Right lung (tissue), 10 donors: ENCODE results near the gene HASPIN. TPM values are rescaled to one million over a fixed set of nuclear protein-coding genes. Genes with fewer than 3 reads are reported as not detected.

Experiments used
- DNase-seq, 2 donors: peaks; one replicate each; pipeline ENCODE4 v3.0.0-alpha.2; 2013
- long read RNA-seq, 8 donors: transcript quantifications; one replicate each; lab custom pipeline, GENCODE V29; 2026
- polyA plus RNA-seq, 5 donors: library from polyadenylated mRNA; unstranded; fragments of 120-200 nt; gene quantifications; one replicate each; pipeline versions ENCODE4 v1.2.1 to v1.2.3, GENCODE V29; 2013; ENCODE audit warnings: inconsistent platforms in 1 of 5, low replicate concordance in 1 of 5; ENCODE audit not compliant: insufficient read length in 5 of 5, insufficient read depth in 1 of 5

The HASPIN gene
- 1 to 10 TPM; 2.1 to 3.8 (median 2.5) TPM for polyA plus RNA-seq
- long read RNA-seq, donor 1, partial matches to known transcripts = 0 of 3 reads
- long read RNA-seq, donor 1, other reads (novel, unspliced or antisense) = 0 of 3 reads
- long read RNA-seq, donor 2, partial matches to known transcripts = 0 of 1 reads
- long read RNA-seq, donor 2, other reads (novel, unspliced or antisense) = 0 of 1 reads
- long read RNA-seq, donor 3, partial matches to known transcripts = 0 of 2 reads
- long read RNA-seq, donor 3, other reads (novel, unspliced or antisense) = 0 of 2 reads
- long read RNA-seq, donor 4, partial matches to known transcripts = 0 of 1 reads
- long read RNA-seq, donor 4, other reads (novel, unspliced or antisense) = 0 of 1 reads
- long read RNA-seq, donor 5, partial matches to known transcripts = 0 of 3 reads
- long read RNA-seq, donor 5, other reads (novel, unspliced or antisense) = 0 of 3 reads
- long read RNA-seq, donor 6, partial matches to known transcripts = 0 of 1 reads
- long read RNA-seq, donor 6, other reads (novel, unspliced or antisense) = 0 of 1 reads
- long read RNA-seq, donor 7 = 0 reads
- long read RNA-seq, donor 8, partial matches to known transcripts = 0 of 1 reads
- long read RNA-seq, donor 8, other reads (novel, unspliced or antisense) = 0 of 1 reads

DNA sequence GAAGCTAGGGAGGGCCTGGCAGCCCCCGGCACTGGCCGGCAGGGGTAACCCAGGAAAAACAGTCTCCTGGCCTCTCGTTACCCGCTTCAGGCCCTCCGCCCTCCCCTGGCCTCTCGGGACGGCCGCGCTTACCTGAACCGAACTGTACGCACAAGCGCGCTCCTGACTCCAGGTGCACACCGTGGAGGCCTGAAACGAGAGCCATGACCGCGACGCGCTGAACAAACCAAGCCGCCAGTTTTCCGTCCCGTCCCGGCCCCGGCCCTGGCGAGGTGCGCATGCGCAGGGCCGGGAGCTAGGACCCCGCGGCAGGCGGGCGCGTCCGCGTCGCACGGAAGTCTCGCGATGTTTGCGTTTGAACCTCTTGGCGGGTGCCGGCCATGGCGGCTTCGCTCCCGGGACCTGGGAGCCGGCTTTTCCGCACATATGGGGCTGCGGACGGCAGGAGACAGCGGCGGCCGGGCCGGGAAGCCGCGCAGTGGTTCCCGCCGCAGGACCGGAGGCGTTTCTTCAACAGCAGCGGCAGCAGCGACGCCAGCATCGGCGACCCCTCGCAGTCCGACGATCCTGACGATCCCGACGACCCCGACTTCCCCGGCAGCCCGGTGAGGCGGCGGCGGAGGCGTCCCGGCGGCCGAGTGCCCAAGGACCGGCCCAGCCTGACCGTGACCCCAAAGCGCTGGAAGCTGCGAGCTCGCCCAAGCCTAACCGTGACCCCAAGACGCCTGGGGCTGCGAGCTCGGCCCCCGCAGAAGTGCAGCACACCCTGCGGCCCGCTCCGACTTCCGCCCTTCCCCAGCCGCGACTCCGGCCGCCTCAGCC lies at the start of gene HASPIN:
HASPIN (plus strand) TSS at position 348 of the 822 bp plus-strand sequence; CDS start at position 381, 33 bp downstream.
- DNase-seq = peak; percentile 90 to 91

DNA sequence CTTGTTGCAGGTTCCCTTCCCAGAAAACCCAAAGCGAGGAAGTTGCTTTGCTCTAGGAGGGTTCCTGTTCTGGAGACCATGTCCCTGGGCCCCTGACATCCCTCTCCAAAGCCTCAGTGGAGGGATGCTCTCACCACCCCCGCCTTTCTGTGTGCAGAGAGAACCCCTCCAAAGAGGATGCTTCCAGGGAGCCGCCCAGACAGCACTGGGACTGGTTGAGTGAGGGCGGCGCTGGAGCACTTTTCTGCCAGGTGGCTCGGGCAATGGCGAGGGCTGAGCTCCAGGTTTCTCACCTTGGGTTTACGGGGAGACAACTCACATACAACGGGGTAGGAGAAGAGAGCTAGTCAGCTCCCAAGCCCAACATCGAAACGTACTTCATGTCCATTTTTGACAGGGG lies 47.8 kb upstream of the HASPIN start:
- no peak for DNase-seq

DNA sequence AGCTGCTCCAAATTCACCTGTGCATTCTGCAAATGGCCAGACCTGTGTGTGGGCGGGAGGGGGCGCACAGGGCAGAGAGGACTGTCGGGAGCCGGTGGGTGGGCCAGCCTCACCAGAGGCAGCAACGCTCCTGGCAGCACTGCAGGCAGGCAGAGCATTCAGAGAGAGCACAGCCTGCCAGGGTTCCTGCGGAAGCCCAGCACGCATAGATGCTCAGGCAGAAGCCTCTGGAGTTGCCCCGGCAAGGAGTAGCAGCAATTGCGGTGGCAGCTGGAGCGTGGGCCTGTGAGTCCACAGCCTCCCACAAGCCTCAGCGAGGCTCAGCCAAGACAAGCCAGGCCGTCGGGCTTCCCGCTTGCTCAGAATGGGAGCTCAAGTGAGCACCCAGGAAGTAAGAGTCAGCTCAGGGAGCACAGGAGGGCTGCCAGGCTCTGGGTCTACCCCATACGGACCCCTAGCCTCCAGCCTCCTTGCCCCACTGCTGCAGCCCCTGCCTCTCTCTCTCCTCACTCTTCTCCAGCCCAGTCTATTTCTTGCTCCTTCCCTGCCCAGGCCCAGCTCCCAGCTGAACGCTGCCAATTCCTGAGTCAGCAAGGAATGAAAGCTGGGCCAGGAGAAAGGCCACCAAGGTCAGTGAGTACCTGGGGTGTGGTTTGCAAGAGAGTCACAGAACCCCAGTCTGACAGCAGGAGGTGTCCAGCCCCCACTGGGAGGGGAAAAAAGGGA lies 45.4 kb upstream of the HASPIN start:
- DNase-seq = no peak

DNA sequence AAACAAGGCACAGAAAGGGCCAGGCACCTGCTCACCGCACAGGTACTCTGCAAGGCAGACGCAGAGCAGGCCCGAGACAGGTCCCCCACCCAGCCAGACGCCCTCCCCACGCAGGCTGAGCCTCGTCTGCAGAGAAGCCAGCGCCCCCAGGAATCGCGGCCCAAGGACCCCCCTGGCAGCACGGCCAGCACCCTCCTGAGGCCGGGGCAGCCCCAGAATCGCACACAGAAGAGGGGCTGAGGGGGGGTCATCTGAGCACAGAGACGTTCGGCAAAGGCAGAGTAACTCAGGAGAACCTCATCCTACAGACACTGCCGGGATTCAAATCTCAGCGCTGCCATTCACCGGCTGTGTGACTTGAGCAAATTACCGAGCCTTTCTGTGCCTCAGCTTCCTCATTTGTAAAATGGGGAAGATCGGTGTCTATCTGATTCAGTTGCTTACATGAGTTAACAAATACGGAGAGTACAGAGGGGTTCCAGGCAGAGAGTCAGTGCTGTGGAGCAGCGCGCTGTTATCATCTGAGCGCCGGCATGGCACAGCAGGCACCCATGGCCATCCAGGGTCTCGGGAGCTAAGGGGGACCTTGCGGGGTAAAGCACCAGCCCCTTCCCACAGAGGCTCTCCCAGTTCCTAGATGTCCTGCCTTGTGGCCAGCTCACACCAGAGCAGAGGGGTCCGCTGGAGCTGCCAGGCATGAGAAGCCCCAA lies 44.7 kb upstream of the HASPIN start:
- DNase-seq = no peak

DNA sequence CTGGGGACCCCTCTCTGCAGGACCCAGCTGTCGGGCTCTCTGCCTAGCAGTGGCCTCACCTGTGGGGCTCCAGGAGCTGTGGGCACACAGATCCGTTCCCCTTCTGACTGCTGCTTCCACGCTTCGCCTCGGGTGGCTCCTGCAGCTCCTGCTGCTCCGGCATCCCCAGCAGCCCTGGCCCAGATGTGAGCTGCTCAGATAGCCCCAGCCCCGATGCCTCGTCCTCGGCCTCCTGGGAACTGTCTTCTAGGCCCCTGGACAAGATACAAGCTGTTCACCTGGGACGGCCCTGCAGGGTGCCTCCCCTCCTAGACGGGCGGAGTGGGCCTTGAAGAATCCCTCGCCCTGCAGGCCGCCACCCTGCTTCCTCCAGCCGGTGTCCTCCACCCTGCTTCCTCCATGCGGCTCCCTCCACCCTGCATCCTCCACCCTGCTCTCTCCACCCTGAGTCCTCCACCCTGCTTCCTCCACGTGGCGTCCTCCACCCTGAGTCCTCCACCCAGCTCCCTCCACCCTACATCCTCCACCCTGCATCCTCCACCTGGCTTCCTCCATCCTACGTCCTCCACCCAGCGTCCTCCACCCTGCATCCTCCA lies 44.1 kb upstream of the HASPIN start:
- DNase-seq = no peak

DNA sequence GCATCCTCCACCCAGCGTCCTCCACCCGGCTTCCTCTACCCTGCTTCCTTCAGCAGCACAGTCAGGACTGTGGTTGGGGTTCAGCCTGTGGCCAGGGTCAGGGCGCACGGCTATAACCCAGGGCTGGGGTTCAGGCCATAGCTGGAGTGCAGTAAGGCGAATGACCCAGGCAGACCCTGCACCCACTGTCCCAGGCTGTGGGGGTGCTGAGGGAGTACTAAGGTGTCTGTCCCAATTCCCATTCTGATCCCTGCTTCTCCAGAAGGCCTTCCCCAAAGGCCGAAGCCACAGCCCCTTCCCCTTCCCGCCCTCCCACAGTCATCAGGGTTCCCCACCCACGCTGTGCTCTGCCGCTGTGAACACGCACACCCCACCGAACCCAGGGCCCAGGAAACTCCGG lies 42.6 kb upstream of the HASPIN start:
- no peak for DNase-seq

DNA sequence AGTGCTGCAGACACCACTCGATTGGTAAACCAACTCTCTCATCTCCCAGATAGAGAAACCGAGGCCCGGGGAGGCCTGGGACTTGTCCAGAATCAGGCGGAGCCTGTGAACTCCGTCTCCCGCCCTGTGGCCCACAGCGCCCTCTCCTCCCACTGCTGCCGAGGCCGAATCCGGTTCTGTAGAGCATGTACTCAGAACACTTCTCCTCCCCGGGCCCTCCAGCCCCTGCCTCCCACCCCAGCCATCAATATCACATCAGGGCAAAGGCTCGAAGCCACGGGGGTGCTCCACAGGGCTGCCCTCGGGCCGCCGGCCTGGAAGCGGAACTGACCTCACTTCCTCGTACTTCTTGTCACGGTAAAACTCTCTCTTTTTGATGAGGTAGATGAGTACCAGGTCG lies 42.1 kb upstream of the HASPIN start:
- DNase-seq = no peak

DNA sequence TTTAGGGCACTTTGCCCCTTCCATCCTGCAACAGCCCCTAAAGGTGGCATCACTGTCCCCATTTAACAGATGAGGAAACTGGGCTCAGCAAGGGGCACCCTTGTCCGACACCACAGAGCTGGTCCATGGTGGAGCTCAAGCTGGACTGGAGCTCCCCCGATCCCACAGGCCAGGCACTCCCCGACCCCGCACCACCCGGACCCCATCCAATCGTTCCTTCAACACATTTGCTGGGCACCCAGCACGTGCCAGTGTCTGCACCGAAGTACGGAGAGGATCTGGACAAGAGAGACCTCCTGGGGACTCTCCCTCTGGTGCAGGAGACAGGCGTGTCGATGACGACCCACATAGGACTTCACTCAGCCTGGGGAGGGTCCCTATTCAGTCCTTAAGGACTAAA lies 41.7 kb upstream of the HASPIN start:
- DNase-seq = no peak

DNA sequence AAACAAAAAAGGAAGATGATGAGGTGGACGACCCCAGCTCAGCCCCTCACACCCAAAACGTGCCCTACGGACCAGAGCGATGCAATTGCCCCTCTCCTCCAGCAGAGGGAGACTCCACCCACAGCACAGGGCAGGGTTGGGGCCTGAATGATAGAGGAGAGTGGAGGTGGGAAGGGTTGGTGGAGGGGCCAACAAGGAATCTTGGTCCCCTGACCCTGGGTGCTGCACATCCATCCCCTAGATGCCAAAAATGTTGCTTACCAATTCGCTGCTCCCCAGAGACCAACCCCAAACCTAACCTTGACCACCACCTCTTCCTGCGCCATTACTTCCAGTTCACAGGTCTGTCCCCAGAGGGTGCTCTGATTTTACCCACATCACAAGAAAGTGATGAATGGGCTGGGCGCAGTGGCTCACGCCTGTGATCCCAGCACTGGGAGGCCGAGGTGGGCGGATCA lies 40.6 kb upstream of the HASPIN start:
- no peak for DNase-seq

DNA sequence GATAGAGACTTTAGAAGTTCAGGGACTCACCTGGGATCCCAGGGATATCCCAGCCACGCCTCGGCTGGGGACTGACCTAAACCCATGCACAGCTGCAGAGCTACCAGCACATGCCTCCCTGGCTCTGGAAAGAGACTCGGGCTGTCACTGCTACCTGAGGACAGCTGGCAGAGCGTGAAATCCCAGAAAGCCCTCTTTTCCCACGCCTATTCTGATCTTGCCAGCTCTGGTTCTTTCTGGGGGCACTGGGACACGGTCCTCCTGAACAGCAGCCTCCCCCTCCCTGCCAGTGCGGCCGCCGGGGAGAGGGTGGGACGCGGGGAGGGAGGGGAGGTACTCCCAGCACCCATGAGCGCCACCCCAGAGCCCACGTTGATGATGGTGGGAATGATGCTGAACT lies 38.5 kb upstream of the HASPIN start:
- no peak for DNase-seq

DNA sequence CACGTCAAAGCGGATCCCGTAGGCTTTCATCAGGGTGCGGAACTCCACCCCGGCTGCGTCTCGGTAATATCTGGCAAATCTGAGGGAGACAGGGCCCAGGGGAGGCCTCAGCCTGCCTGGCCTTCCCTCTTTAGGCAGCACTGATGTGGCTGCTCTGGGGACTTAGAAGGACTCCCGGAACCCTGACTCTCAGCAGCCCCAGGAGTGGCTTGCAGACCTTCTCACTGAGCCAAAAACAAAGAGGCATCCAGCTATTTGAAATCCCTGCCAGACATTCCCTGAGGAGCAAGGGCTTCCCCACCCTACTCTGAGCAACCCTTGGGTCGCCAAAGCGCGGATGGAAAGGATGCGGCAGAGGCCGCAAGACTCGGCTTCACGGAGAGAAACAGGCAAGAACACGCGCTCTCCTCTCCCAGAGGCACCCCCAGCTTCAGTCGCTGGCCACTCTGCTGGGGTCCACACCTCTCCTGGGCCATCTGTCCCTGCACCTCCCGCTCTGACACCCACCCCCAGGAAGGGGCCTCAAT lies 35.6 kb upstream of the HASPIN start:
- no peak for DNase-seq

DNA sequence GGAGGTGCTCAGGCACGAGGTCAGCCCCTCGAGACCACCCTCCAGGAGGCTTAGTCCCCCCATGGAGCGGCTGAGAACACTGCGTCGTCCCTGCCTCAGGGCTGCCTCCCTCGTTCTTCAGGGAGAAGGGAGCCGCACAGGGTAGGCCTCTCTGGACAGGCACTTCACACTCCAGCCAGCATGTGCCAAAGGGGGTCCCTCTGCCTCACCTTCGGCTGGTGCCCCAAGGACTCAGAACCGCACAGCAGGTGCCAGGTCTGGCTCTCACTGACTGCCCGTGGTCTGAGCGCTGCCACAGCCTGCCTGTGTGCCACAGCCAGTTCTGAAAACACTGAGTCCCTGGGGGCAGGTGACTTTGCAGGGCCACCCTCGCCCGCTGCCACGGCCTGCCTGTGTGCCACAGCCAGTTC lies 34.8 kb upstream of the HASPIN start:
- no peak for DNase-seq

DNA sequence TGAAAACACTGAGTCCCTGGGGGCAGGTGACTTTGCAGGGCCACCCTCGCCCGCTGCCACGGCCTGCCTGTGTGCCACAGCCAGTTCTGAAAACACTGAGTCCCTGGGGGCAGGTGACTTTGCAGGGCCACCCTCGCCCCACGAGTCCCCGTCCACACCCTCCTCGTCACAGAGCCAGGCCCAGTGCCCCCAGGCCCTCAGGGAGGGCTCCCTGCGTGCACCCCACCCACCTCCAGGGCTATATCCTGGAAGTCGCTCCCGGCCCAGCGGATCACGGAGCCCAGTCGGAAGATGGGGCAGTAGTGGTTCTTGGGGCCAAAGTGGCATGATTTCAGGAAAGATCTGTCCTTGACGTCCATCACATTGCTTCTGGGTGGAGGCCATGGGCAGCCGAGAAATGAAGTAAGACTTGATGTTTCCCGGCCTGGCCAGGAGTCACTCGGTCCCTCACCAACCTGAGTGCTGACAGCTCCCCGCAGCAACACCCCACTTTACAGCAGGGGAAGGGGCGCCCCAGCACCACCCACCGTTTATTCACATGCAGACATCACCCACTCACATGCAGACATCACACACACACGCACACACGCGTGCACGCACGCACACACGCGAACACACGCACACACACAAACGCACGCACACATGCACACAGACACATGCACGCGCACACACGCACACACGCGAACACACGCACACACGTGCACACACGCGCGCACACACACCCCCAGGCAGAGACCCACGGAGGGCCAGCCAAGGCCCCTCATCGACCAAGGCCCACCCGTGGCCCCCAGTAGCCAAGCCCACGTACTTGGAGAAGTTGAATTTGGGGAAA lies 34.2 kb upstream of the HASPIN start:
- DNase-seq = no peak

DNA sequence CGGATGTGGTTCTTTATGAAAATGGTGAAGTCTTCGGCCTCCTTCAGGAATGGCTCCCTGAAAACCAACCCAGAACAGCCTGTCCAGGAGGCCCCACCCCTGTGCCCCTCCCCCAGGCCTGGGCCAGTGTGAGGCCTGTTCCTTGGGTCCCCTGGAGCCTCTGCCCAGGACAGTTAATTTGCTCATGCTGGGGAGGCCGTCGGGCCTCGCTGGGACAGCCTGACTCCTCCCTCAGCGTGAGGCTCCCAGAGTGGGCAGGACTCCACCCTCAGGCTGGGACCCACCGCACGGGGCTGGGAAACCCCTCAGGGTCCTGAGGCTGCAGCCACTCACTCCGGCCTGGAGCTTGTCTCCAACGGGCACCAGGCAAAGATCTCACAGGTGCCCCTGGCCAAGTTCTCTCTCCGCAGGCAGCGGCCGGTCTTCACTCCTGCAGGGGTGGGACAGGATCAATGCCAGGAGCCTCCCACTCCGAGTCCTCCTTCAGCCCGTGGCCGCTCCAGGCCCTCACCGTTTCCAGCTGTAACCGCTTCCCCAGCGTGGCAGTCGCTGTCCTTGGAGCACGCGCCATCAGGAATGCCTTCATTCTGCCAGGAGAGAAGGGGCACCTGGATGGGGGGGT lies 33.5 kb upstream of the HASPIN start:
- no peak for DNase-seq

DNA sequence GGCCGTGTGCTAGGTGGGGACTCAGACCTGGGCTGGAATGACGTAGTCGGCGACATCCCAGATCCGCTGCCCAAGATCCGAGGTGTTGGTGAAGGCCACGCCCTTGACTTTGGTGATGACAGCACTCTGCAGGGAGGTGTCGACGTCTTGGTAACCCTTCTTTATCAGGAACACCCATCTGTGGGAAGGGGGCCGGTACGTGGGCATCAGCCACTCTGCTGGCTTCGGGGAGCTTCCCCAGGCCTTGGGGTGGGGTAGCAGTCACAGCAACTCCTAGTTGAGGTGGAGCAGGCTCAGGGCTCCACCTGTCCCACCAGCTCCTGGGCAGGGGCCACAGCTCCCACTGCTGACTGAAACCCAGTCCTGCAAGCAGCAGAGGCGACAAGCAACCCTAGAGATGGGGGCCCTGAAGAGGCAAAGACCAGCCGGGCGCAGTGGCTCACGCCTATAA lies 32.1 kb upstream of the HASPIN start:
- DNase-seq = no peak

DNA sequence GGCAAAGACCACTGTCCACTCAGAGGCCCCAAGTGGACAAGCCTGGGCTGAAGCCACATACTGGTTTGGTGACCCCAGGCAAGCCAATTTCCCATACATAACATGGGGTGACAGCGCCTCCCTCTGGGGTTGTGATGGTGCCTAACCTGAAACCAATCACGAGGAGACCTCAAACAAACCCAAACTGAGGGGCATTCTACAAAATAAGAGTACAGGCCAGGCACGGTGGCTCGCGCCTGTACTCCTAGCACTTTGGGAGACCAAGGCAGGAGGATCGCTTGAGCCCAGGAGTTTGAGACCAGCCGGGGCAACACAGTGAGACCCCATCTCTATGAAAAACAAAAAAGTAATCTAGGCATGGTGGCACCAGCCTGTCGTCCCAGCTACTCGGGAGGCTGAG lies 31.4 kb upstream of the HASPIN start:
- DNase-seq = no peak

DNA sequence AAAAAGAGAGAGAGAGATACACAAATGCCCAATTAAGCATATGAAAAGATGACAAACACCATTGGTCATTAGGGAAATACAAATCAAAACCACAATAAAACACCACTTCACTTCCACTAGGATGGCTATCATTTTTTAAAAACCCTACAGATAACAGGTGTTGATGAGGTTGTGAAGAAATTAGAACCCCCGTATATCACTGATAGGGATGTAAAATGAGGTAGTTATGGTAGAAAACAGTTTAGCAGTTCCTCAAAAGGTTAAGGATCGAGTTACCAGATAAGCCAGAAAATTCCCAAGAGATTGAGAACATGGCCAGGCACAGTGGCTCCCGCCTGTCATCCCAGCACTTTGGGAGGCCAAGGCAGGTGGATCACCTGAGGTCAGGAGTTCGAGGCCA lies 30.6 kb upstream of the HASPIN start:
- no peak for DNase-seq

DNA sequence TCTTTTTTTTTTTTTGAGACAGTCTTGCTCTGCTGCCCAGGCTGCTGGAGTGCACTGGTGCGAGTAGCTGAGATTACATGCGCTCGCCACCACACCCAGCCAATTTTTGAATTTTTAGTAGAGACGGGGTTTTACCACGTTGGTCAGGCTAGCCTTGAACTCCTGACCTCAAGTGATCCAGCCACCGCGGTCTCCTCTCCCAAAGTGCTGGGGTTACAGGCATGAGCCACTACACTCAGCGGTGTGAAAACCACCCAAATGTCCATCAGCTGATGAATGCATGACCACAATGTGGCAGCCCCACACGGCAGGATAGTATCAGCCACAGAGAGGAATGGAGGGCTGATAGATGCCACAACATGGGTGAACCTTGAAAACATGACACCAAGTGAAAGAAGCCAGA lies 29.9 kb upstream of the HASPIN start:
- no peak for DNase-seq
